ENCODE data around the gene ZIC5. TPM values are rescaled to one million over a fixed set of nuclear protein-coding genes. Genes with fewer than 3 reads are reported as not detected.

The ZIC5 gene
- total RNA-seq, 1 experiment from 2014 or later = 1.2 TPM

DNA sequence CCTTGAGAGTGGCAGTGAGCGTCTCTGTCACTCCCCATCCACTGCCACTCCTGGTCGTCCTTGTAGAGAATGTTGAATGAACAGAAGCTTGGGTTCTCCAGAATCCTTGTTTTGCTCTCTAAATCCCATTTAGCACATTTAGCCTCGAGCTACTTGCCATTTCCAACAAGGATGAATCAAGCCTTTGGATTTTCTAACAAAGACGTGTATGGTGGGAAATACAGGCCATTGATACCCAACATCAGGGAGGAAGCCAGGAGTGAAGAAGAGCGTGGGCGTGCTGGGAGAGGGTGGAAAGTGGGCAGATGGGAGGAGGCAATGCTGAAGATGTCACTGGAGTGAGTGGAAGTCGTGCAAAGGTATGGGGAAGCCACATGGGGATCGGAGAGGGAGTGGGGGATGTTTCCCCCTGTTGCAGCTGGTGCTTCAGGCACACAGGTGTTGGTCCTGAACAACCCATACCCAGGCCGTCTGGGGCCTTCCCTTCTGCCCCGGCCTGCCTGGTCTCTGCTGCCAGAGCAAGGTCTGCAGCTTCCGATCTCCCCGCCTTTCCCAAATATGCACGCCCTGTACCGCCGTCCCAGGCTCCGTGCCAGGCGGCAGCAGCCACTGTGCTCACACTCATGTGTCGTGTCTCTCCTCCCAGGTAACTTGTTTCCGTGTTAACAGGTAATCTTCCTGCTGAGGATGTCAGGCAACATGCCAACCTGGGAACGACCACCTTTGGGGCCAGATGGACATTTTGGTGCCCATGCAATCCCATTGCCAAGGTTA, 48.7 kb downstream of the ZIC5 start:
- no peak overlapping the region for H3K4me3 ChIP-seq

DNA sequence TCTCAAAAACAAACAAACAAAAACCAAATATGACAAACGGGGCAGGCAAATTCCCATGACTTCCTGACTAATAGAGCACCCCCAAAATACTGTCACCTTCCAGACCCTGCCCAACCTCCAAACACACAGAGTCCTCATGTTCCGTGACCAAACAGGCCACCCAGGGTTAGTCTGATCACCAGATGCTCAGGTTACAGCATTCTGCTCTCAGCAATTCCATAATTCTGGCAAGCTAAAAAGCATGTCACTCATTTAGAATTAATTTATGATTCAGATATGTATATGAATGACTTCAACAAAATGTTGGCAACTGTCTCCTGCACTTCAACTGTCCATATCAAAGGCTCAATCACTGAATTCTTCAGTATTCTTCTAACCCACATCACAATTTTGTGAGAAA, 52.4 kb downstream of the ZIC5 start:
- Histone ChIP-seq H3K27me3 (no peaks in the 10 kb centered on the region), H3K36me3 (no peaks in the 10 kb centered on the region), H3K9me3 (replicated peaks) (no peaks in the 10 kb centered on the region), H3K4me1 (no peaks in the 10 kb centered on the region), H3K4me3 (no peak overlapping the region), H3K27ac (no peak overlapping the region)
- peak in 1 of 2 experiments; percentile 22 for DNase-seq

More for the DNA sequence above, 48.7 kb downstream of the ZIC5 start:
- H3K4me1 ChIP-seq = no peaks in the 10 kb centered on the region
- H3K9me3 ChIP-seq (replicated peaks) = no peaks in the 10 kb centered on the region
- H3K27ac ChIP-seq = no peak overlapping the region
- H3K36me3 ChIP-seq = no peaks in the 10 kb centered on the region
- H3K27me3 ChIP-seq = no peaks in the 10 kb centered on the region
- no peak for DNase-seq

DNA sequence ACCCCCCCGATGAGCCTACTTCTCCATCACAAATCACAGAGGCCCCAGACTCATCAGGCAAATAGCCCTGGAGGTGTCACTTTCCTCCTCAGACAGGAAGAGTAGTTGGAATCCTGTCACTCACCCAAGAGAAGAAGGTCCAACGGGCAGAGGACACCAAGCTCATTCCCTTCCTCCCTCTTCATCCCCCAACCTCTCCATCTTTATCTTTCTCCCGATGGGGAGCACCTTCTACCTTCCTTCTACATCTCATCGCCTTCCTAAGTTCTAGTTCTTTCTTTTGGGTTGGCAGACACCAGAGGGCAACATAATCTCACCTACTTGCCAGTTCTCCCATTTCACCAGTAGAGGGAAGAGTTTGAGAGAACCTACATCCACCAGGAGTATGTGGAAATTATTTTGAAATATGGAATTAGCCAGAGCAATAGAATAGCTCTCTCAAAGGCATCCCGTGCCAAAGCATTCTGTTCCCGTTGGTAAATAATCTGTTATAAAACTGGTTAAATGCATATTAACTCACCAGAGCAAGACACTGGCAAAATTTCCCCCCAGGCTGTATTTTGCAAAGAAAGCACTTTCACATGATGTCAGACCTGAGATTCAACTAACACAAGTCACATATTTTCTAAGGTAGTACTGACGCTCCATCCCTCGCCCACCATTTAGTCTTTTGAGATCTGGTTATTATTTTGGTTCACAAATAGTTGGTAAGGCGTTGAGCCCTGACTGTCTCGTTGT, 55.0 kb downstream of the ZIC5 start:
- Histone ChIP-seq H3K4me1 (no peaks in the 10 kb centered on the region), H3K36me3 (no peaks in the 10 kb centered on the region), H3K27me3 (no peaks in the 10 kb centered on the region)

GRCh38 chr13:99913167-99913566, 58.4 kb downstream of the ZIC5 start:
- Histone ChIP-seq H3K9me3 (replicated peaks) (no peaks in the 10 kb centered on the region), H3K27me3 (no peaks in the 10 kb centered on the region), H3K4me3 (no peak overlapping the region), H3K36me3 (no peaks in the 10 kb centered on the region), H3K27ac (no peak overlapping the region), H3K4me1 (no peaks in the 10 kb centered on the region)
- DNase-seq = no peak

More for the DNA sequence above, 55.0 kb downstream of the ZIC5 start:
- DNase-seq = peak; percentile 18 to 76
- Histone ChIP-seq H3K9me3 (replicated peaks) (no peaks in the 10 kb centered on the region), H3K27ac (no peak overlapping the region), H3K4me3 (no peak overlapping the region)

Other genes starting within 250 kb of the ZIC5 start
- gene ZIC2, start 10.0 kb upstream of the ZIC5 start, total RNA-seq (2014; rRNA removed; shearing (Covaris generic)) = 2.7 and 3.1 TPM in 2 replicates
- gene PCCA, start 117.3 kb upstream of the ZIC5 start, total RNA-seq (2014; rRNA removed; shearing (Covaris generic)) = 23.4 and 26.8 TPM in 2 replicates